Ascending aorta (tissue), 2 donors: ENCODE measurements around the gene TYRO3. TPM values are rescaled to one million over a fixed set of nuclear protein-coding genes. Genes with fewer than 3 reads are reported as not detected.
A peak's percentile ranks its signal among the peaks of the same experiment; 100 is the strongest.

Experiments
- DNase-seq, 2 donors: peaks; one replicate each; pipeline ENCODE4 v3.0.0-alpha.2; 2019; ENCODE audit warnings: low spot score in 2 of 2
- H3K27ac ChIP-seq, 2 donors: fragments of 200-600 bp; sonication (generic); one replicate each; pipeline ENCODE4 v1.5.1; 2016 to 2017; ENCODE audit warnings: mild to moderate bottlenecking in 1 of 2
- H3K27me3 ChIP-seq: fragments of 200-600 bp; sonication (generic); one replicate; pipeline ENCODE4 v1.5.1; 2017
- H3K36me3 ChIP-seq, 2 donors: fragments of 200-600 bp; sonication (generic); one replicate each; pipeline ENCODE4 v1.5.1; 2016
- H3K4me1 ChIP-seq, 2 donors: fragments of 200-600 bp; sonication (generic); one replicate each; pipeline ENCODE4 v1.5.1; 2016 to 2017; ENCODE audit warnings: mild to moderate bottlenecking in 1 of 2
- H3K4me3 ChIP-seq, 2 donors: fragments of 200-600 bp; sonication (generic); one replicate each; pipeline ENCODE4 v1.5.1; 2016 to 2017; ENCODE audit warnings: mild to moderate bottlenecking in 1 of 2
- H3K9me3 ChIP-seq, 2 donors: fragments of 200-600 bp; sonication (generic); one replicate each; pipeline ENCODE4 v1.5.1; 2016
- CTCF ChIP-seq, 3 experiments: fragments of 200-600 bp in 2 of 3; fragments of 450-650 bp in 1 of 3; sonication (generic) in 2 of 3; IDR thresholded peaks; one replicate each; pipeline ENCODE4 v1.5.1; 2016 to 2019; ENCODE audit warnings: antibody characterized with exemption in 3 of 3, mild to moderate bottlenecking in 1 of 3, moderate library complexity in 1 of 3
- intact Hi-C: fragments of 100-400 bp; cut with DNase I; formaldehyde crosslinking; loops from one replicate; pipeline ENCODE4 v1.15.1; 2023
- total RNA-seq: library from RNA; depleted of rRNA; stranded (reverse); fragments of >200 nt; gene quantifications from one replicate; pipeline ENCODE4 v1.1.0, GENCODE V29; 2016

The TYRO3 gene
- total RNA-seq, 1 donor from 2014 or later = 7.0 TPM

GRCh38 chr15:41523097-41523496 lies 35.9 kb upstream of the TYRO3 start:
- intact Hi-C loops = no loop called here
- peaks cover 25 to 60% of the 10 kb centered on the region in 2 donors for H3K36me3 ChIP-seq
- no peaks in the 10 kb centered on the region for H3K27me3 ChIP-seq
- TF ChIP-seq CTCF (IDR thresholded peaks at IDR 0.05) = no peak
- H3K27ac ChIP-seq = no peak overlapping the region
- no peak for DNase-seq
- no peaks in the 10 kb centered on the region for H3K4me1 ChIP-seq
- H3K9me3 ChIP-seq = no peaks in the 10 kb centered on the region
- H3K4me3 ChIP-seq = no peak overlapping the region

- TF ChIP-seq CTCF (IDR thresholded peaks at IDR 0.05) = no peak
- H3K27me3 ChIP-seq = no peaks in the 10 kb centered on the region
- intact Hi-C loops = no loop called here
- H3K4me1 ChIP-seq = no peaks in the 10 kb centered on the region
- no peaks in the 10 kb centered on the region for H3K9me3 ChIP-seq
- no peak overlapping the region for H3K27ac ChIP-seq
- no peak for DNase-seq
- no peak overlapping the region for H3K4me3 ChIP-seq
- H3K36me3 ChIP-seq = peaks cover 72 to 93% of the 10 kb centered on the region in 2 donors
Measured at GRCh38 chr15:41530363-41530956, 28.6 kb upstream of the TYRO3 start.

- intact Hi-C loops = no loop called here
- peaks cover 42 to 56% of the 10 kb centered on the region in 2 donors for H3K36me3 ChIP-seq
- DNase-seq = no peak
- no peak overlapping the region for H3K27ac ChIP-seq
- TF ChIP-seq CTCF (IDR thresholded peaks at IDR 0.05) = no peak
- H3K9me3 ChIP-seq = no peaks in the 10 kb centered on the region
- H3K27me3 ChIP-seq = no peaks in the 10 kb centered on the region
- H3K4me1 ChIP-seq = no peaks in the 10 kb centered on the region
- H3K4me3 ChIP-seq = no peak overlapping the region
Measured at GRCh38 chr15:41535544-41535943, 23.5 kb upstream of the TYRO3 start.

- no peaks in the 10 kb centered on the region for H3K4me1 ChIP-seq
- intact Hi-C loops = no loop called here
- peaks cover 34 to 46% of the 10 kb centered on the region in 2 donors for H3K36me3 ChIP-seq
- H3K27ac ChIP-seq = no peak overlapping the region
- no peak overlapping the region for H3K4me3 ChIP-seq
- no peak for TF ChIP-seq CTCF (IDR thresholded peaks at IDR 0.05)
- DNase-seq = no peak
- H3K27me3 ChIP-seq = no peaks in the 10 kb centered on the region
- H3K9me3 ChIP-seq = no peaks in the 10 kb centered on the region
Measured at GRCh38 chr15:41536866-41537265, 22.1 kb upstream of the TYRO3 start.

- intact Hi-C loops = no loop called here
- no peak for TF ChIP-seq CTCF (IDR thresholded peaks at IDR 0.05)
- no peaks in the 10 kb centered on the region for H3K36me3 ChIP-seq
Measured at GRCh38 chr15:41543521-41543870, 15.5 kb upstream of the TYRO3 start.

GRCh38 chr15:41544650-41545015 lies 14.4 kb upstream of the TYRO3 start:
- no peaks in the 10 kb centered on the region for H3K36me3 ChIP-seq
- H3K27ac ChIP-seq = no peak overlapping the region

More at GRCh38 chr15:41543521-41543870, 15.5 kb upstream of the TYRO3 start:
- Histone ChIP-seq H3K4me1 (peaks cover 0 to 5% of the 10 kb centered on the region in 2 donors), H3K4me3 (peak overlapping the region; percentile 81), H3K27ac (peak overlapping the region; percentile 58 to 79), H3K27me3 (no peaks in the 10 kb centered on the region), H3K9me3 (no peaks in the 10 kb centered on the region)
- no peak for DNase-seq

More at GRCh38 chr15:41544650-41545015, 14.4 kb upstream of the TYRO3 start:
- Histone ChIP-seq H3K9me3 (no peaks in the 10 kb centered on the region), H3K4me1 (peaks cover 0 to 5% of the 10 kb centered on the region in 2 donors), H3K4me3 (peak overlapping the region; percentile 81), H3K27me3 (no peaks in the 10 kb centered on the region)
- intact Hi-C loops = loop anchor here (1.0 kb wide), 1 partner anchor 15 kb away; the partner anchor contains the start of gene TYRO3
- no peak for TF ChIP-seq CTCF (IDR thresholded peaks at IDR 0.05)
- DNase-seq = peak in 1 of 2 donors; percentile 67
